K562 (cell line): ENCODE data around the gene CD248. TPM values are rescaled to one million over a fixed set of nuclear protein-coding genes. Genes with fewer than 3 reads are reported as not detected.

Experiments used
- AFF1 ChIP-seq, 2 experiments: fragments of 450-650 bp; IDR thresholded peaks; 2 replicates each; pipeline ENCODE4 v1.6.1; 2018; ENCODE audit warnings: mild to moderate bottlenecking in 2 of 2, low read depth in 1 of 2; ENCODE audit not compliant: partially characterized antibody in 2 of 2
- DEAF1 ChIP-seq: fragments of 450-650 bp; formaldehyde crosslinking; IDR thresholded peaks from 2 replicates; pipeline ENCODE4 v1.4.0; 2020; ENCODE audit warnings: mild to moderate bottlenecking, moderate library complexity
- ERF ChIP-seq: fragments of 450-650 bp; formaldehyde crosslinking; IDR thresholded peaks from 2 replicates; pipeline ENCODE4 v1.4.0; 2020; ENCODE audit warnings: mild to moderate bottlenecking, mixed read lengths
- FOXA3 ChIP-seq, 2 experiments: fragments of 450-650 bp in 1 of 2; sonication (generic) in 1 of 2; formaldehyde crosslinking; IDR thresholded peaks in 1 of 2; conservative IDR thresholded peaks in 1 of 2; 2 replicates each; pipeline versions ENCODE4 v1.4.0 to v1.8.0; 2020 to 2022; ENCODE audit warnings: mild to moderate bottlenecking in 2 of 2, missing genetic modification reagents in 1 of 2
- HCFC1 ChIP-seq: IDR thresholded peaks from 2 replicates; pipeline ENCODE4 v1.6.1; 2012; ENCODE audit warnings: low read depth, low read length, improper control_type of control experiment
- HMBOX1 ChIP-seq: sonication (generic); IDR thresholded peaks from 2 replicates; pipeline ENCODE4 v1.6.1; 2016
- KLF16 ChIP-seq: IDR thresholded peaks from 2 replicates; pipeline ENCODE4 v1.6.1; 2016; ENCODE audit warnings: antibody characterized with exemption
- NFIX ChIP-seq: fragments of 250-450 bp; sonication (Bioruptor Pico); IDR thresholded peaks from 2 replicates; pipeline ENCODE4 v1.4.0; 2020; ENCODE audit warnings: low read depth, mild to moderate bottlenecking, moderate library complexity
- SAFB ChIP-seq: fragments of 200-400 bp; formaldehyde crosslinking; IDR thresholded peaks from 2 replicates; pipeline ENCODE4 v1.6.1; 2017; ENCODE audit warnings: low read depth, low read length, borderline replicate concordance
- TEAD1 ChIP-seq, 2 experiments: fragments of 450-650 bp in 1 of 2; sonication (generic) in 1 of 2; formaldehyde crosslinking; IDR thresholded peaks; 2 replicates each; pipeline versions ENCODE4 v1.4.0 to v1.8.0; 2020 to 2022; ENCODE audit warnings: mild to moderate bottlenecking in 2 of 2, missing genetic modification reagents in 1 of 2
- ZMIZ1 ChIP-seq, 2 experiments: fragments of 150-350 bp in 1 of 2; IDR thresholded peaks; 2 replicates each; pipeline ENCODE4 v1.6.1; 2012 to 2016; ENCODE audit warnings: low read depth in 2 of 2, low read length in 2 of 2, mild to moderate bottlenecking in 1 of 2, moderate library complexity in 1 of 2
- ZNF174 ChIP-seq: fragments of 250-450 bp; sonication (Bioruptor Pico); IDR thresholded peaks from 2 replicates; pipeline ENCODE4 v1.4.0; 2020; ENCODE audit warnings: mild to moderate bottlenecking
- ZNF311 ChIP-seq: fragments of 250-450 bp; sonication (Bioruptor Pico); IDR thresholded peaks from 2 replicates; pipeline ENCODE4 v1.4.0; 2020; ENCODE audit warnings: mild to moderate bottlenecking, moderate library complexity
- polyA plus RNA-seq, 8 experiments: library from polyadenylated mRNA; depleted of rRNA in 4 of 8; stranded (reverse) in 5 of 8; unstranded in 3 of 8; fragments of >200 nt; fragmentation: Nextera tagmentation in 2 of 8; fragmentation: Illumina TruSeq in 1 of 8; extraction: Ambion mirVana in 2 of 8; extraction: Trizol in 1 of 8; gene quantifications; 2 replicates each; pipeline versions ENCODE4 v1.2.1 to v1.2.3, GENCODE V29; 2011 to 2014; ENCODE audit warnings: inconsistent platforms in 1 of 8, missing spikeins in 1 of 8
- total RNA-seq, 7 experiments: library from RNA; depleted of rRNA in 6 of 7; stranded (reverse); fragments of >200 nt in 6 of 7; fragmentation: Illumina TruSeq in 2 of 7; extraction: Trizol in 2 of 7; gene quantifications; 2 replicates each; pipeline versions ENCODE4 v1.2.1 to v1.2.3, GENCODE V29; 2011 to 2021; ENCODE audit warnings: low replicate concordance in 1 of 7
- TF ChIP-seq, protein P1 (sequence below): sonication (generic); formaldehyde crosslinking; IDR thresholded peaks from 2 replicates; pipeline ENCODE4 v1.8.0; 2022; ENCODE audit warnings: mild to moderate bottlenecking, missing genetic modification reagents

The CD248 gene
- total and polyA plus RNA-seq, 9 of the 15 experiments (the other 6 are each of a cell fraction or from before 2014, with no cell fraction given): 0.09 TPM; not detected in 8

- TF ChIP-seq SAFB (no peak), NFIX (CRISPR knock-in tag) (no peak), ZNF311 (CRISPR knock-in tag) (no peak), DEAF1 (CRISPR knock-in tag) (no peak), ERF (CRISPR knock-in tag) (0 out of 2 replicates have a peak, but pooled peaks have one; percentile 42), ZNF174 (CRISPR knock-in tag) (no peak), FOXA3 (CRISPR knock-in tag; conservative IDR thresholded peaks at IDR 0.05 in 1 of 2, IDR thresholded peaks at IDR 0.05 in 1 of 2) (no peak), HMBOX1 (no peak), ZMIZ1 (IDR thresholded peaks at IDR 0.05; ENCODE audit: low read depth in 2 of 2, low read length in 2 of 2) (no peak), AFF1 (IDR thresholded peaks at IDR 0.05; ENCODE audit: low read depth in 1 of 2, partially characterized antibody in 2 of 2) (peak in 1 of 2 experiments; percentile 92), TEAD1 (CRISPR knock-in tag; IDR thresholded peaks at IDR 0.05) (0 out of 4 replicates have a peak, but pooled peaks of 1 of the 2 experiments have one; percentile 6), KLF16 (no peak), HCFC1 (peak; percentile 95)
- TF ChIP-seq, protein P1, sequence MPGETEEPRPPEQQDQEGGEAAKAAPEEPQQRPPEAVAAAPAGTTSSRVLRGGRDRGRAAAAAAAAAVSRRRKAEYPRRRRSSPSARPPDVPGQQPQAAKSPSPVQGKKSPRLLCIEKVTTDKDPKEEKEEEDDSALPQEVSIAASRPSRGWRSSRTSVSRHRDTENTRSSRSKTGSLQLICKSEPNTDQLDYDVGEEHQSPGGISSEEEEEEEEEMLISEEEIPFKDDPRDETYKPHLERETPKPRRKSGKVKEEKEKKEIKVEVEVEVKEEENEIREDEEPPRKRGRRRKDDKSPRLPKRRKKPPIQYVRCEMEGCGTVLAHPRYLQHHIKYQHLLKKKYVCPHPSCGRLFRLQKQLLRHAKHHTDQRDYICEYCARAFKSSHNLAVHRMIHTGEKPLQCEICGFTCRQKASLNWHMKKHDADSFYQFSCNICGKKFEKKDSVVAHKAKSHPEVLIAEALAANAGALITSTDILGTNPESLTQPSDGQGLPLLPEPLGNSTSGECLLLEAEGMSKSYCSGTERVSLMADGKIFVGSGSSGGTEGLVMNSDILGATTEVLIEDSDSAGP (CRISPR knock-in tag): no peak
These were observed 48.4 kb downstream of the CD248 start, which contains the start of gene RAB1B (continued) for GRCh38 chr11:66268244-66268951.
